ENCODE data around the gene OSBPL2. TPM values are rescaled to one million over a fixed set of nuclear protein-coding genes. Genes with fewer than 3 reads are reported as not detected.

The OSBPL2 gene
- total RNA-seq, 1 experiment from 2014 or later: 14.9 TPM

DNA sequence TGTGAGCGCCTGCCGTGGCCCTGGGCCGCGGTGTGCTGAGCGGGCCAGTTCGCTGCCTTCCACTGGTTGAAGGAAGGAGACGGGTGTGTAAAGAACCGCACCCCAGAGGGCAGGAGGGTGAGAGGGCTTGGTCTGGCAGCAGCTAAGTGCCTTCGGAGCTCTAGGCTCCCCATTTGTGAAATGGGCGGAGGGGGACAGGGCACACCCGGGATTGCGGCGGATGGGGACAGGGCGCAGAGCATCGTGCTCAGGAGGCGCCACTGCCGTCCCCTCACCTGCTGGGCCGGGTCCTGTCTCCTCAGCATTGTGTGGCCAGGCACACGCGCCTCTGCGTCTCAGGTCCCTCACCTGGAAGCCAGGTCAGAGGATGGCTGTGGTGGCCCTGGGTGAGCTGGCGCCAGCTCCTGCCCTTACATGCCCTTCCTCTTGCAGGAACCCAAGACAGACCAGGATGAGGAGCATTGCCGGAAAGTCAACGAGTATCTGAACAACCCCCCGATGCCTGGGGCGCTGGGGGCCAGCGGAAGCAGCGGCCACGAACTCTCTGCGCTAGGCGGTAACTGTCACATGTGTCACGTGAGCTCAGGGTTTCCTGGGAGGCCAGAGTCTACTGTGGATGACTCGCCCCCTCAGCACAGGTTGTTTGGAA lies 67.6 kb downstream of the OSBPL2 start:
- no peak overlapping the region for H3K27ac ChIP-seq
- DNase-seq (ENCODE audit: low read depth in 1 of 2, low spot score in 2 of 2): no peak
- H3K9me3 ChIP-seq (replicated peaks): no peaks in the 10 kb centered on the region
- H3K36me3 ChIP-seq: peaks cover 66% of the 10 kb centered on the region
- H3K4me3 ChIP-seq: no peak overlapping the region
- peaks cover 19% of the 10 kb centered on the region for H3K4me1 ChIP-seq (replicated peaks)
- no peaks in the 10 kb centered on the region for H3K27me3 ChIP-seq (replicated peaks)

DNA sequence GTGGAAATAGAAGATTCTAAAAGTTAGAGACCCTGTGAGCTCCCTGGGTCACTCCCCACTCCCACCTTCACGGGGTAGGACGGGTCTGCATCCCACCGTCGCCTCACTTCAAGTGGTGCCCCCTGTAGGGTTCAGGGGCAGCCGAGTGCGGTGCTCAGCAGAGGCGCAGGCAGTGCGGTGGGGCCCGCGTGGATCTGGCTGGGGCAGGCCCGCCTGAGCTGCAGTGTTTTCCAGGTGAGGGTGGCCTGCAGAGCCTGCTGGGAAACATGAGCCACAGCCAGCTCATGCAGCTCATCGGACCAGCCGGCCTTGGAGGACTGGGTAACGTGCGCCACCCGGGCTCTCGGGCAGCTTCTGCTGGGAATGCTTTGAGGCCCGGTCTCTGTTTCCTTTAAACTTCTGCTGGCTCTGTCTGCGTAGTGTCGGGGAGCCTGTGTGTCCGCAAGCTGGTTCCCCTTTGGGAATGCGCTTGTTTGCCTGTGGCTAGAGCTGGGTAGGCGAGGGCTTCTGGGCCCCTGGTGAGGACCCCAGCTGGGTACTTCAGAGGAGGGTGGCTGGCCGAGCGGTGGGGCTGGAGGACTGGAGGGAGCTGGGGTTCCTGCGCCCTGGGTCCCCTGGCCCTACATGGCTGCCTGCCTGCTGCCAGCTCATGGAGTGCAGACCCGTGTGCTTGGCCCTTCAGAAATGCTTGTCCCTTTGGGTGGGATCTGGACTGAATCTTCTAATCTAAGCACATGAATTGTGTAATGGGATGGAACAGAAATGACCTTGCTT lies 68.3 kb downstream of the OSBPL2 start:
- H3K36me3 ChIP-seq: peaks cover 66% of the 10 kb centered on the region
- no peaks in the 10 kb centered on the region for H3K9me3 ChIP-seq (replicated peaks)
- H3K4me1 ChIP-seq (replicated peaks): peaks cover 19% of the 10 kb centered on the region
- no peak for DNase-seq (ENCODE audit: low read depth in 1 of 2, low spot score in 2 of 2)
- no peak overlapping the region for H3K4me3 ChIP-seq
- H3K27ac ChIP-seq: no peak overlapping the region
- no peaks in the 10 kb centered on the region for H3K27me3 ChIP-seq (replicated peaks)

DNA sequence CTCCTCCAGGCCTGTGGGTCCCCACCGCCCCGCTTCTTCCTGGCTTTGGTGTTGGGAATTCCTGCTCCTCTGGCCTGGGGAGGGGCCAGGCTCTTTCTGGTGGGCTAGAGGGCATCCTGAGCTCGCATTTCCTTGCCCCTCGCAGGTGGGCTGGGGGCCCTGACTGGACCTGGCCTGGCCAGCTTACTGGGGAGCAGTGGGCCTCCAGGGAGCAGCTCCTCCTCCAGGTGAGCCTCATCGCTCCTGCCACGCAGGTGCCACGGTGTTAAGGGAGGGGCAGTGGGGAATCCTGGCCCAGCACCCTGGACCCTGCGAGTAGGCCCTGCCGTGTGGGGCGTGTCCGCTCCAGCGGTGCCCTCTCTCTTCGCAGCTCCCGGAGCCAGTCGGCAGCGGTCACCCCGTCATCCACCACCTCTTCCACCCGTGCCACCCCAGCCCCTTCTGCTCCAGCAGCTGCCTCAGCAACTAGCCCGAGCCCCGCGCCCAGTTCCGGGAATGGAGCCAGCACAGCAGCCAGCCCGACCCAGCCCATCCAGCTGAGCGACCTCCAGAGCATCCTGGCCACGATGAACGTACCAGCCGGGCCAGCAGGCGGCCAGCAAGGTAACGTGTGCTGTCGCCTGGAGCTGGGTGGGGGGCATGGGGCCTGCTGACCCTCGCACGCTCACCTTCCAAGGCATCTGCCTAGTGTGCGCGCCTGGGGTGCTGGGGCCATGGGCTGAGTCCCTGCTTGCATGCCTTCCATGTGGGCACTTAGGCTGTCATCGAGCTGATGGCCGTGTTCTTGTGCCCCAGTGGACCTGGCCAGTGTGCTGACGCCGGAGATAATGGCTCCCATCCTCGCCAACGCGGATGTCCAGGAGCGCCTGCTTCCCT lies 69.1 kb downstream of the OSBPL2 start:
- Histone ChIP-seq H3K9me3 (replicated peaks) (no peaks in the 10 kb centered on the region), H3K27ac (no peak overlapping the region), H3K27me3 (replicated peaks) (no peaks in the 10 kb centered on the region), H3K4me1 (replicated peaks) (peaks cover 19% of the 10 kb centered on the region), H3K36me3 (peaks cover 66% of the 10 kb centered on the region), H3K4me3 (no peak overlapping the region)
- DNase-seq (ENCODE audit: low read depth in 1 of 2, low spot score in 2 of 2): no peak

DNA sequence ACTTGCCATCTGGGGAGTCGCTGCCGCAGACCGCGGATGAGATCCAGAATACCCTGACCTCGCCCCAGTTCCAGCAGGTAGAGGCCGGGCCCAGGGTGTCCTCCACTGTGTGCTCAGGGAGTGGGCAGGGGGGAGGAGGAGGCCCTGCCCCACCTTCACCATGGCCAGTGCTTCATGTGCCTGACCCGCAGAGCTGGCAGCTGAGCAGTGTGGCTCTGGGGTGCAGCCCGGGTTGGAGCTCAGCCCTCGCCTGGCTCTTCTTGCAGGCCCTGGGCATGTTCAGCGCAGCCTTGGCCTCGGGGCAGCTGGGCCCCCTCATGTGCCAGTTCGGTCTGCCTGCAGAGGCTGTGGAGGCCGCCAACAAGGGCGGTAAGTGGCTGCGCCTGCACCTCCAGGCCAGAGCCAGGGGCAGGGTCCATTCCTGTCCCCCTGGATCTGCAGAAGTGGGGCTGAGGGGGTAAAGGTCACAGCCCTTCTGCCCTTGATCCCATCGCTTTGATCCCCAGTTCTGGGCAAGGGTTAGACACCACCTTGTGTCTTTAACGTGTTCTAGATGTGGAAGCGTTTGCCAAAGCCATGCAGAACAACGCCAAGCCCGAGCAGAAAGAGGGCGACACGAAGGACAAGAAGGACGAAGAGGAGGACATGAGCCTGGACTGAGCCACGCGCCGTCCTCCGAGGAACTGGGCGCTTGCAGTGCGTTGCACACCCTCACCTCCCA lies 69.9 kb downstream of the OSBPL2 start:
- peaks cover 64% of the 10 kb centered on the region for H3K36me3 ChIP-seq
- H3K4me3 ChIP-seq: no peak overlapping the region
- H3K9me3 ChIP-seq (replicated peaks): no peaks in the 10 kb centered on the region
- H3K4me1 ChIP-seq (replicated peaks): peaks cover 19% of the 10 kb centered on the region
- no peak for DNase-seq (ENCODE audit: low read depth in 1 of 2, low spot score in 2 of 2)
- H3K27ac ChIP-seq: no peak overlapping the region
- H3K27me3 ChIP-seq (replicated peaks): no peaks in the 10 kb centered on the region

DNA sequence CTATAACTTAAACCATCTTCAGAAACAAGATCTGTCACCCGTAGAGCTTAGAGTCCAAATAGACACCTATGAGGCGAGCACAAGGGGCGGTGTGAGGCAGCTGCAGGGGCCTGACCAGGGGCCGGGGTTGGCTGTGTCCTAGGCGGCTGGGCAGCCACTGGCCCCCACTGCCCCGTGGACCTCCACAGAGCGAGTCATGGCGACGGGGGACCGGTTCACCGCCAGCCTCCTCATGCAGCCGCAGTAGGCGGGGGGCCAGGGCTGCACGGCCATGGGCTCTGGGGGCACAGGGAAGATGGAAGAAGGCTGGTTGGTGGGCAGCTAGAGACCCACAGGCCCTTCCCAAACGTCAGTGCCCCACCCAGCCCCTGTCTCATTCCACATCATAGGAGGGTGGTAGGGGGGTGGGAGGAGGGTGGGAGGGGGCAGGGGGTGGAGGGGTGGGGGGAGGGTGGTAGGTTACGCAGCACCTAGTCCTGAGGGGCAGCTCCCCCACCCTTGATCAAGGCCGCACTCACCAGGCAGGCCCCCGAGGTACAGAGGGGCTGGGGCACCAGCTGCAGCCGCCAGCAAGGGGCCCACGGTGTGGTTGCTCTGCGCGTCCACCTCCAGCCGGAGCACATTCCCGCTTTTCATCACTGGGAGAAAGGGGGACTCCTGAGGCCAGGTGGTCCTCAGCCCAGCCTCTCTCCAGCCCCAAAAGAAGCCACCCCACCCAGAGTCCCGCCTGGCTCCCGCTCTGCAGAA lies 71.0 kb downstream of the OSBPL2 start:
- Histone ChIP-seq H3K27me3 (replicated peaks) (no peaks in the 10 kb centered on the region), H3K9me3 (replicated peaks) (no peaks in the 10 kb centered on the region), H3K27ac (no peak overlapping the region), H3K4me3 (no peak overlapping the region), H3K4me1 (replicated peaks) (peaks cover 13% of the 10 kb centered on the region), H3K36me3 (peaks cover 52% of the 10 kb centered on the region)
- no peak for DNase-seq (ENCODE audit: low read depth in 1 of 2, low spot score in 2 of 2)

- no peaks in the 10 kb centered on the region for H3K9me3 ChIP-seq (replicated peaks)
- H3K4me3 ChIP-seq: no peak overlapping the region
- peaks cover 45% of the 10 kb centered on the region for H3K36me3 ChIP-seq
- H3K27me3 ChIP-seq (replicated peaks): no peaks in the 10 kb centered on the region
- H3K4me1 ChIP-seq (replicated peaks): peaks cover 5% of the 10 kb centered on the region
- H3K27ac ChIP-seq: no peak overlapping the region
- no peak for DNase-seq (ENCODE audit: low read depth in 1 of 2, low spot score in 2 of 2)
Observed at GRCh38 chr20:62309947-62310756, 71.8 kb downstream of the OSBPL2 start.

DNA sequence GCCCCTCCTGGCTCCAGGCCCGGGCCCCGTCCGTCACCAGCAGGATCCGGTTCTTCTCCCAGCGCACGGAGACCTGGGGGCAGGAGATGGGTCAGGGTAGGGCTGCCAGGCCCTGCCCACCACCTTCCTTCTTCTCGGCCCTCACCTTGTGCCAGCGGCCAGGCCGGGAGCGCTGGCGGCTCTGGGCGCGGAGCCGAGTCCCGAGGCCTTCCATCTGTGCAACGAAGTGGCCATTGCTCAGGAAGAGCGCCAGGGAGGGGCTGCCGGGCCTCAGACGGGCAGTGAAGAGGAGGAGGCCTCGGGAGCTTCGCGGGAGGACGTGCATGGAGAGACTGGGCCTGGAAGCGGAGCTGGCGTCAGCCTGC lies 72.4 kb downstream of the OSBPL2 start:
- Histone ChIP-seq H3K27me3 (replicated peaks) (no peaks in the 10 kb centered on the region), H3K4me1 (replicated peaks) (no peaks in the 10 kb centered on the region), H3K36me3 (peaks cover 39% of the 10 kb centered on the region), H3K27ac (no peak overlapping the region), H3K9me3 (replicated peaks) (no peaks in the 10 kb centered on the region), H3K4me3 (no peak overlapping the region)
- DNase-seq (ENCODE audit: low read depth in 1 of 2, low spot score in 2 of 2): no peak

GRCh38 chr20:62311150-62311549 lies 72.8 kb downstream of the OSBPL2 start:
- H3K4me1 ChIP-seq (replicated peaks): no peaks in the 10 kb centered on the region
- DNase-seq (ENCODE audit: low read depth in 1 of 2, low spot score in 2 of 2): no peak
- no peak overlapping the region for H3K27ac ChIP-seq
- H3K27me3 ChIP-seq (replicated peaks): no peaks in the 10 kb centered on the region
- peaks cover 35% of the 10 kb centered on the region for H3K36me3 ChIP-seq
- no peak overlapping the region for H3K4me3 ChIP-seq
- H3K9me3 ChIP-seq (replicated peaks): no peaks in the 10 kb centered on the region

DNA sequence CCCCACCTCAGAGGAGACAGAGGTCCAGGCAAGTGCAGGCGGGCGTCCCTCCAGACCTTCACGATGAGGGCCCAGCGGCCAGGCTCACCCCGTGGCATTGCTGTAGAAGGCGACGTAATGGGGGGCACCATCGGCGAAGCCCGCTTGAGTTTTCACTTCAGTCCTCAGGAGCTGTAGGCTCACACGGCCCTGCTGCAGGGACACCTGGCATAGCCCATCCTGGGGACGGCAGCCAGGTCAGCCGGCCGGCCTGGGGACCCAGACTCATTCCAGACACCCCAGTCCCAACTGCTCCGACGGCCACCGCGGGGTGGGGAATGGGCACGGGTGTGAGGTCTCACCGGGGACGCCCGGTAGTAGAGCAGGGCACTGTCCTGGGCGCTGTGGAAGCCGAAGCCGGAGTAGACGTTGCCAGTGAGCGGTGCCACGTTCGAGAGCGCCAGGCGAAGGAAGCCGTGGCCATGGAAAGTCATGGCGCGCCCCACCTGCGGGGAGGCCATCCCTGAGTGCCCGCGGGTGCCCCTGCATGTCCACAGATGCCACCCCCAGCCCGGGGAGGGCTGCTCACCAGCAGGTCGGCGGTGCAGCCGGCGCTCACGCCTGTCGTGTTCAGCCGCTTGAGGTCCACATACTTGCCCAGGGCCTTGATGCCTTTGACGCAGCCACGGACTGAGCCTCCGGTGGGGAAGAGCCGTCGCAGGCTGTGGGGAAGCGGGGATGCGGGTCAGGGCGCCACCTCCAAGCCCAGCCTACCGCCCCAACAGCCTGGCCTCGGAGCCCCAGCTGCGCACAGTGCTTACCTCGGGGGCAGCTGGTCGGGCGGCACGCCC lies 73.7 kb downstream of the OSBPL2 start:
- H3K4me1 ChIP-seq (replicated peaks): no peaks in the 10 kb centered on the region
- DNase-seq (ENCODE audit: low read depth in 1 of 2, low spot score in 2 of 2): no peak
- H3K27ac ChIP-seq: no peak overlapping the region
- no peaks in the 10 kb centered on the region for H3K9me3 ChIP-seq (replicated peaks)
- no peak overlapping the region for H3K4me3 ChIP-seq
- peaks cover 26% of the 10 kb centered on the region for H3K36me3 ChIP-seq
- H3K27me3 ChIP-seq (replicated peaks): no peaks in the 10 kb centered on the region

- no peak overlapping the region for H3K27ac ChIP-seq
- H3K27me3 ChIP-seq (replicated peaks): no peaks in the 10 kb centered on the region
- H3K4me1 ChIP-seq (replicated peaks): no peaks in the 10 kb centered on the region
- no peak overlapping the region for H3K4me3 ChIP-seq
- H3K36me3 ChIP-seq: peaks cover 20% of the 10 kb centered on the region
- no peaks in the 10 kb centered on the region for H3K9me3 ChIP-seq (replicated peaks)
- no peak for DNase-seq (ENCODE audit: low read depth in 1 of 2, low spot score in 2 of 2)
Observed at GRCh38 chr20:62312662-62312977, 74.3 kb downstream of the OSBPL2 start.

DNA sequence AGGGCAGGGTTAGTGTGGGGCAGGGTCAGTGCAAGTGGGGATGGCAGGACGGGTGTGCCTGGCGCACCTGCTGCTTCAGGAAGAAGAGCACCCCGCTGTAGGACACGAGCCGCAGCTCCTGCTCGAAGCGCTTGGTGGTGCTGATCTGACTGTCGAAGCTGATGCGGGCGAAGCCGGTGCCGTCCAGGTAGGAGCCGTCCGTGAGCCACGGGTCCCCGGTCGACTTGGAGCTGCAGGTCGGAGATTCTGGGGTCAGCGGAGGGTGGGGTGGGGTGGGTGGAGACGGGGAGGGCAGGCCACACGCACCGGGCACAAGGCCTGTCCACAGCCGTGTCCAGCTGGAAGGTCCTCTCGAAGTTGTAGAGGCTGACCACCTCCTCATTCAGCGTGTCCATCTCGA lies 74.7 kb downstream of the OSBPL2 start:
- H3K4me1 ChIP-seq (replicated peaks): no peaks in the 10 kb centered on the region
- peaks cover 16% of the 10 kb centered on the region for H3K36me3 ChIP-seq
- H3K27ac ChIP-seq: no peak overlapping the region
- H3K9me3 ChIP-seq (replicated peaks): no peaks in the 10 kb centered on the region
- no peak overlapping the region for H3K4me3 ChIP-seq
- DNase-seq (ENCODE audit: low read depth in 1 of 2, low spot score in 2 of 2): no peak
- no peaks in the 10 kb centered on the region for H3K27me3 ChIP-seq (replicated peaks)

All from SJSA1 (cell line).